Psoas muscle (tissue), 8 donors: Measurements from ENCODE around the gene PDCD2. TPM values are rescaled to one million over a fixed set of nuclear protein-coding genes. Genes with fewer than 3 reads are reported as not detected.
A peak's percentile ranks its signal among the peaks of the same experiment; 100 is the strongest.

Experiments
- ATAC-seq, 4 donors: fragments of 200-7000 bp; cut with Tn5 transposase; one replicate each; pipeline ENCODE4 v1.9.1; 2020; ENCODE audit warnings: moderate library complexity in 3 of 4, mild to moderate bottlenecking in 2 of 4
- DNase-seq, 2 donors: peaks; one replicate each; pipeline ENCODE4 v3.0.0-alpha.2; 2020
- H3K27ac ChIP-seq: fragments of 200-600 bp; one replicate; pipeline ENCODE4 v1.8.0; 2022
- H3K27me3 ChIP-seq, 3 donors: fragments of 200-600 bp in 1 of 3; one replicate each; pipeline versions ENCODE4 v1.6.1 to v1.8.0; 2013 to 2022; ENCODE audit warnings: low read length in 2 of 3, mild to moderate bottlenecking in 2 of 3, moderate library complexity in 1 of 3; ENCODE audit not compliant: insufficient read depth in 3 of 3
- H3K36me3 ChIP-seq, 2 donors: fragments of 200-600 bp in 1 of 2; one replicate each; pipeline versions ENCODE4 v1.6.1 to v1.8.0; 2013 to 2022; ENCODE audit warnings: low read depth in 1 of 2, mild to moderate bottlenecking in 1 of 2, moderate library complexity in 1 of 2; ENCODE audit not compliant: insufficient read depth in 1 of 2
- H3K4me1 ChIP-seq: fragments of 200-600 bp; one replicate; pipeline ENCODE4 v1.8.0; 2022
- H3K4me3 ChIP-seq: fragments of 200-600 bp; one replicate; pipeline ENCODE4 v1.8.0; 2022; ENCODE audit warnings: mild to moderate bottlenecking
- H3K9me3 ChIP-seq: fragments of 200-600 bp; one replicate; pipeline ENCODE4 v1.8.0; 2022
- WGBS, 3 donors: extraction: QIAGEN DNeasy Blood & Tissue Kit; methylation state at CpG; one replicate each; pipeline versions ENCODE4 v1.1.6 to v1.1.7; 2013; 5-methylcytosine and 5-hydroxymethylcytosine counted together
- intact Hi-C, 2 donors: fragments of 100-400 bp; cut with DNase I; formaldehyde crosslinking; loops; one replicate each; pipeline versions ENCODE4 v1.11.0 to v1.14.2; 2022
- polyA plus RNA-seq, 3 donors: library from polyadenylated mRNA; stranded (reverse); fragments of 200-250 nt; gene quantifications; one replicate each; pipeline ENCODE4 v1.2.3, GENCODE V29; 2013
- total RNA-seq, 4 donors: library from RNA; stranded (reverse); fragmentation: NEBNext Ultra II Directional in 2 of 4; extraction: Animal tissue kit (Norgen Biotek cat#: 25700) in 2 of 4; gene quantifications; one replicate each; pipeline versions ENCODE4 v1.2.1 to v1.2.4, GENCODE V29; 2021 to 2023
- TF ChIP-seq, protein P1 (sequence below): fragments of 200-600 bp; IDR thresholded peaks from one replicate; pipeline ENCODE4 v1.8.0; 2022; ENCODE audit warnings: antibody characterized with exemption
- donor health status: healthy with polysubstance abuse.
- donor health status: DM: no; HTN: no; CAD: no; lungs with moderate emphysema.
- donor health status: Bipolar disorder and iron deficiency.
- donor health status: healthy.
- donor health status: DM: yes; HTN: yes; CAD: no.
- donor health status: DM: no; HTN: no; CAD: no.
- donor health status: DM: no; HTN: no; CAD: no.
- donor health status: DM: yes; HTN: yes; CAD: no.

PDCD2 gene
- total and polyA plus RNA-seq, 7 donors, result 36.5 to 112 (median 51.6) TPM

DNA sequence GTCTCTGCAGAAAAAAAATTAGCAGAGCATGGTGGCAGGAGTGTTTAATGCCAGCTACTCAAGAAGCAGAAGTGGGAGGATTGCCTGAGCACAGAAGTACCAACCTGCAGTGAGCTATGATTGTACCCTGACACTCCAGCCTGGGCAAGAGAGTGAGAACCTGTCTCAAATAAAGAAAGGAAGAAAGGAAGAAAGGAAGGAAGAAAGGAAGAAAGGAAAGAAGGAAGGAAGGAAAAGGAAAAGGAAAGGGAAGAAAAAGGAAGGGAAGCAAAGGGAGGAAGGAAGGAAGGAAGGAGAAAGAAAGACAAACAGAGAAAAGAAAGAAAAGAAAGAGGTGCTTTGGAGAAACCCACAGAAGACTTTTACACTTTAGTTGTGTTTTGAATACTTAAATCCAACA lies 12.8 kb upstream of the PDCD2 start:
- intact Hi-C loops, result no loop called here
- peaks cover 0 to 4% (median 0%) of the 10 kb centered on the region in 3 donors for H3K27me3 ChIP-seq
- H3K9me3 ChIP-seq, result no peaks in the 10 kb centered on the region
- H3K36me3 ChIP-seq, result no peaks in the 10 kb centered on the region
- no peaks in the 10 kb centered on the region for H3K4me1 ChIP-seq
- no peak for DNase-seq
- no peak overlapping the region for H3K4me3 ChIP-seq
- ATAC-seq, result no peak
- H3K27ac ChIP-seq, result no peak overlapping the region
- TF ChIP-seq, protein P1, sequence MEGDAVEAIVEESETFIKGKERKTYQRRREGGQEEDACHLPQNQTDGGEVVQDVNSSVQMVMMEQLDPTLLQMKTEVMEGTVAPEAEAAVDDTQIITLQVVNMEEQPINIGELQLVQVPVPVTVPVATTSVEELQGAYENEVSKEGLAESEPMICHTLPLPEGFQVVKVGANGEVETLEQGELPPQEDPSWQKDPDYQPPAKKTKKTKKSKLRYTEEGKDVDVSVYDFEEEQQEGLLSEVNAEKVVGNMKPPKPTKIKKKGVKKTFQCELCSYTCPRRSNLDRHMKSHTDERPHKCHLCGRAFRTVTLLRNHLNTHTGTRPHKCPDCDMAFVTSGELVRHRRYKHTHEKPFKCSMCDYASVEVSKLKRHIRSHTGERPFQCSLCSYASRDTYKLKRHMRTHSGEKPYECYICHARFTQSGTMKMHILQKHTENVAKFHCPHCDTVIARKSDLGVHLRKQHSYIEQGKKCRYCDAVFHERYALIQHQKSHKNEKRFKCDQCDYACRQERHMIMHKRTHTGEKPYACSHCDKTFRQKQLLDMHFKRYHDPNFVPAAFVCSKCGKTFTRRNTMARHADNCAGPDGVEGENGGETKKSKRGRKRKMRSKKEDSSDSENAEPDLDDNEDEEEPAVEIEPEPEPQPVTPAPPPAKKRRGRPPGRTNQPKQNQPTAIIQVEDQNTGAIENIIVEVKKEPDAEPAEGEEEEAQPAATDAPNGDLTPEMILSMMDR, result no peak

DNA sequence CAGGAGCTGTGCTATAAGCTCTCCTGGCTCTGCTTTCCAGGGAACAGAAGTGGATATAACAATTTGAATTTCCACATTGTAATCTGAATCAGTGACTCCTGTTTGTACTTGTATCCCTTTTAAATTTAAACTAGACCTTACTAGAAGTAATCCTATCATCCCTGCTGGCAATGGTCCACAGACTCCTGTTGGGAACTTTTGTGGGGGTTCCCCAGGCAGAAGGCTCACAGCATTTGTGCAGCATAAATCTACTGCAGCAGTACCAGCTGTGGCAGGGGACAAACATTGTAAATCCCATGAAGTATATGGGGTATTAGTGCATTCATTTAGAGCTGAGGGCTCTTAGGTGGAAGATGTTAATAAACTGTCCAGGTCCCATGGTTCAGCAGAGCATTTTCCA lies 12.0 kb upstream of the PDCD2 start:
- Histone ChIP-seq H3K27me3 (peaks cover 0 to 4% (median 0%) of the 10 kb centered on the region in 3 donors), H3K27ac (no peak overlapping the region), H3K36me3 (no peaks in the 10 kb centered on the region), H3K9me3 (no peaks in the 10 kb centered on the region), H3K4me3 (no peak overlapping the region), H3K4me1 (no peaks in the 10 kb centered on the region)
- TF ChIP-seq, protein P1, result no peak
- ATAC-seq (no peak), DNase-seq (no peak)
- intact Hi-C loops, result no loop called here

DNA sequence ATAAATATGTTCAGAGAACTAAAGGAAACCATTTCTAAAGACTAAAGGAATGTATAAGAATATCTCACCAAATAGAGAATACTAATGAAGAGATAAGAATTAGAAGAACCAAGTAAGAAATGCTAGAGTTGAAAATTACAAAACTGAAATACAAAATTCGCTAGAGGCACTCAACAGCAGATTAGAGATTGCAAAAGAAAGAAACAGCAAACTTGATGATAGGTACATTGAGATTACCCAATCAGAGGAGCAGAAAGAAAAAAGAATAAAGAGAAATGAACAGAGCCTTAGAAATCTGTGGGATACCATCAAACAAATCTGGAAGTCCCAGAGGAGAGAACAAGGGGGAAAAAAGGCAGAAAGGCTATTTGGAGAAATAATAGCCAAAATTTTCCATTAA lies 6.3 kb upstream of the PDCD2 start:
- H3K4me3 ChIP-seq, result no peak overlapping the region
- TF ChIP-seq, protein P1, result no peak
- no peaks in the 10 kb centered on the region for H3K27me3 ChIP-seq
- H3K4me1 ChIP-seq, result no peaks in the 10 kb centered on the region
- H3K36me3 ChIP-seq, result no peaks in the 10 kb centered on the region
- ATAC-seq (no peak), DNase-seq (no peak)
- no peak overlapping the region for H3K27ac ChIP-seq
- intact Hi-C loops, result no loop called here
- 73 to 84% (median 79%) methylated on average over 1 of the region's 1 CpG for WGBS, 3 donors
- H3K9me3 ChIP-seq, result peaks cover 6% of the 10 kb centered on the region

DNA sequence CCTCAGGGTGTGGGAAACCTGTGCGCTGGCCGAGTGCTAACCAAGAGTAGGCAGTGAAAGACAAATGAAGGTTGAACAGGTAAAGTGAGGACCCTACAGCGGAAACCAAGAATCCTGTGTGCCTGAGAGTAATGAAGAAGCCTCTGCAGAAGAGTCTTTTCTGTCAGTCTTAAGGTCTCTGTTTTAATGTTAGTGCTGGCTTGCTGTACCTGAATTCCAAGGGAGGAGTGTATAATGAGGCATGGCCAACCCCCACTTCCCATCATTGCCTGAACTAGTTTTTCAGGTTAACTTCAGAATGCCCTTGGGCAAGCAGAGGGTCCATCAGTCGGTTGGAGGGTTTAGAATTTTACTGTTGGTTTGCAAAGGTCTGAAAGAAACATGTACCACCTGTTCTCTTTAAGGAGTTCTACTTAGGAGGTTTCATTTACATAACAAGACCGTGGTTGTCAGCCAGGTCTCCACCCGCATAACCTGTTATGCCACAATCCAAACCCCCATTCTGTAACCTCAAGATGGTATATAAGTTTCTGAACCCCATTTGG lies 589 bp upstream of the PDCD2 start:
- H3K9me3 ChIP-seq, result no peaks in the 10 kb centered on the region
- H3K36me3 ChIP-seq, result peaks cover 3 to 34% of the 10 kb centered on the region in 2 donors
- H3K4me1 ChIP-seq, result peaks cover 8% of the 10 kb centered on the region
- peak in 3 of 4 donors; percentile 1 to 13 (median 2) for ATAC-seq
- intact Hi-C loops, result loop anchor here in 1 of 2 donors (5.0 kb wide), 1 partner anchor 38 kb away; no protein-coding TSS in a partner anchor
- WGBS, 3 donors, result 7 to 10% (median 9%) methylated on average over 6 of the region's 6 CpGs
- no peaks in the 10 kb centered on the region for H3K27me3 ChIP-seq
- peak overlapping the region; percentile 99 for H3K4me3 ChIP-seq
- peak overlapping the region; percentile 95 for H3K27ac ChIP-seq
- TF ChIP-seq, protein P1, result no peak
- no peak for DNase-seq

DNA sequence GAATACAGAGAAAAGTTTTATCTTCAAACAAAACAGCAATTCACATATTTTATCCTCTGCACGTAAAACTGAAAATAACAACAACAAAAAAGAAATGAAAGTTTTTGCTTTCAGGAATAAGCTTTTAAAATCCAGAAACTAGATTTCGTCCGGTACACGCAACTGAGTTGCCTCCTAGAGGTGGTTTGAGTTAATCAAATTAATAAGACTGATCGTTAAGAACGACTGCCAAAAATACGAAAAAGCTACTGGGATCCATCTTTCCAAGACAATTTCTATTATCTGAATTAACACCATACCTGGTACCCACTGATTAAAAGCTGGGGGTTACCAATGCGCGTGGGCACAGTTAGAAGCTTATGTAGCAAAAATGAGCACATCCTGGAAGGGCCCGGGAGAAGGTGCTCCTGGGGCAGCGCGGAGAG lies 669 bp downstream of the PDCD2 start:
- TF ChIP-seq, protein P1, result no peak
- 1 to 3% (median 1%) methylated on average over 12 of the region's 12 CpGs for WGBS, 3 donors
- ATAC-seq (no peak), DNase-seq (no peak)
- Histone ChIP-seq H3K36me3 (peaks cover 4 to 47% of the 10 kb centered on the region in 2 donors), H3K4me1 (peaks cover 8% of the 10 kb centered on the region), H3K27me3 (no peaks in the 10 kb centered on the region), H3K4me3 (peak overlapping the region; percentile 99), H3K9me3 (no peaks in the 10 kb centered on the region), H3K27ac (peak overlapping the region; percentile 95)
- intact Hi-C loops, result loop anchor here in 1 of 2 donors (5.0 kb wide), 1 partner anchor 36 kb away; no protein-coding TSS in a partner anchor
